Measurements from ENCODE around the gene DYNLL2.
"Not testable (repeated sequence)": the region's sequence is repeated elsewhere in the genome, so short reads cannot be mapped to it uniquely, and the experiment has no call there.

Gene DYNLL2

GRCh38 chr17:58072862-58073261 is 10.4 kb upstream of the DYNLL2 start:
- no peak for DNase-seq (ENCODE audit: low read depth, low spot score)

GRCh38 chr17:58073266-58073665 is 10.0 kb upstream of the DYNLL2 start:
- DNase-seq (ENCODE audit: low read depth, low spot score) = not testable (repeated sequence)

GRCh38 chr17:58074406-58074805 is 8.8 kb upstream of the DYNLL2 start:
- not testable (repeated sequence) for DNase-seq (ENCODE audit: low read depth, low spot score)

- no peak for DNase-seq (ENCODE audit: low read depth, low spot score)
These were observed 3.8 kb upstream of the DYNLL2 start for GRCh38 chr17:58079300-58080033.

GRCh38 chr17:58081646-58082340 is 1.4 kb upstream of the DYNLL2 start:
- no peak for DNase-seq (ENCODE audit: low read depth, low spot score)

GRCh38 chr17:58082341-58082869 is 814 bp upstream of the DYNLL2 start:
- DNase-seq (ENCODE audit: low read depth, low spot score) = no peak

GRCh38 chr17:58083491-58084316 is 485 bp downstream of the DYNLL2 start:
- peak; percentile 40 for DNase-seq (ENCODE audit: low read depth, low spot score)

- DNase-seq (ENCODE audit: low read depth, low spot score) = no peak
These were observed 1.2 kb downstream of the DYNLL2 start for GRCh38 chr17:58084317-58084981.

GRCh38 chr17:58085039-58085715 is 2.0 kb downstream of the DYNLL2 start:
- DNase-seq (ENCODE audit: low read depth, low spot score) = no peak

GRCh38 chr17:58086953-58087352 is 3.7 kb downstream of the DYNLL2 start:
- no peak for DNase-seq (ENCODE audit: low read depth, low spot score)

GRCh38 chr17:58088624-58089023 is 5.4 kb downstream of the DYNLL2 start:
- DNase-seq (ENCODE audit: low read depth, low spot score) = no peak

GRCh38 chr17:58089111-58089510 is 5.9 kb downstream of the DYNLL2 start:
- DNase-seq (ENCODE audit: low read depth, low spot score) = no peak

- no peak for DNase-seq (ENCODE audit: low read depth, low spot score)
These were observed 7.9 kb downstream of the DYNLL2 start for GRCh38 chr17:58091024-58091567.

- no peak for DNase-seq (ENCODE audit: low read depth, low spot score)
These were observed 9.0 kb downstream of the DYNLL2 start for GRCh38 chr17:58092101-58092796.

- DNase-seq (ENCODE audit: low read depth, low spot score) = no peak
These were observed 9.7 kb downstream of the DYNLL2 start for GRCh38 chr17:58092797-58093385.

- DNase-seq (ENCODE audit: low read depth, low spot score) = no peak
These were observed 10.9 kb downstream of the DYNLL2 start for GRCh38 chr17:58094118-58094517.

- DNase-seq (ENCODE audit: low read depth, low spot score) = no peak
These were observed 13.7 kb downstream of the DYNLL2 start for GRCh38 chr17:58096892-58097291.

- DNase-seq (ENCODE audit: low read depth, low spot score) = no peak
These were observed 14.3 kb downstream of the DYNLL2 start for GRCh38 chr17:58097384-58098088.

- DNase-seq (ENCODE audit: low read depth, low spot score) = no peak
These were observed 17.3 kb downstream of the DYNLL2 start for GRCh38 chr17:58100506-58100905.

Data from activated CD4-positive, CD25-positive, alpha-beta regulatory T cell treated with anti-CD3 and anti-CD28 coated beads, Interleukin-2, amount 50 U/mL, for 16 hours (primary cell).